K562 (cell line): ENCODE data around the gene TMEM273. TPM values are rescaled to one million over a fixed set of nuclear protein-coding genes. Genes with fewer than 3 reads are reported as not detected.
A peak's percentile ranks its signal among the peaks of the same experiment; 100 is the strongest.

Experiments used
- ATF7 ChIP-seq: fragments of 450-650 bp; IDR thresholded peaks from 2 replicates; pipeline ENCODE4 v1.7.1; 2014; ENCODE audit warnings: mild to moderate bottlenecking, moderate library complexity
- ELF2 ChIP-seq: fragments of 250-450 bp; sonication (Bioruptor Pico); IDR thresholded peaks from 2 replicates; pipeline ENCODE4 v1.5.0; 2021; ENCODE audit warnings: mild to moderate bottlenecking
- FOSL1 ChIP-seq: fragments of 200-800 bp; sonication (Bioruptor generic); conservative IDR thresholded peaks from 2 replicates; pipeline ENCODE4 v1.6.1; 2016; ENCODE audit warnings: missing genetic modification characterization, missing compliant biosample characterization
- L3MBTL2 ChIP-seq: fragments of 450-650 bp; IDR thresholded peaks from 2 replicates; pipeline ENCODE4 v1.6.1; 2016; ENCODE audit warnings: mild to moderate bottlenecking, moderate library complexity
- NR1H2 ChIP-seq: sonication (generic); formaldehyde crosslinking; IDR thresholded peaks from 2 replicates; pipeline ENCODE4 v1.4.0; 2020; ENCODE audit warnings: mild to moderate bottlenecking, missing genetic modification reagents
- polyA plus RNA-seq, 8 experiments: library from polyadenylated mRNA; depleted of rRNA in 4 of 8; stranded (reverse) in 5 of 8; unstranded in 3 of 8; fragments of >200 nt; fragmentation: Nextera tagmentation in 2 of 8; fragmentation: Illumina TruSeq in 1 of 8; extraction: Ambion mirVana in 2 of 8; extraction: Trizol in 1 of 8; gene quantifications; 2 replicates each; pipeline versions ENCODE4 v1.2.1 to v1.2.3, GENCODE V29; 2011 to 2014; ENCODE audit warnings: inconsistent platforms in 1 of 8, missing spikeins in 1 of 8
- total RNA-seq, 7 experiments: library from RNA; depleted of rRNA in 6 of 7; stranded (reverse); fragments of >200 nt in 6 of 7; fragmentation: Illumina TruSeq in 2 of 7; extraction: Trizol in 2 of 7; gene quantifications; 2 replicates each; pipeline versions ENCODE4 v1.2.1 to v1.2.3, GENCODE V29; 2011 to 2021; ENCODE audit warnings: low replicate concordance in 1 of 7
- TF ChIP-seq, protein P1 (sequence below): fragments of 450-650 bp; IDR thresholded peaks from 2 replicates; pipeline ENCODE4 v1.6.1; 2016; ENCODE audit warnings: mild to moderate bottlenecking, moderate library complexity
- TF ChIP-seq, protein P2 (sequence below): fragments of 250-450 bp; sonication (Bioruptor Pico); IDR thresholded peaks from 2 replicates; pipeline ENCODE4 v1.5.1; 2021; ENCODE audit warnings: mild to moderate bottlenecking
- TF ChIP-seq, protein P3 (sequence below): fragments of 250-450 bp; sonication (Bioruptor Pico); IDR thresholded peaks from 2 replicates; pipeline ENCODE4 v1.6.1; 2021; ENCODE audit warnings: mild to moderate bottlenecking
- TF ChIP-seq, protein P4 (sequence below): sonication (generic); formaldehyde crosslinking; IDR thresholded peaks from 2 replicates; pipeline ENCODE4 v1.8.1; 2023; ENCODE audit warnings: mild to moderate bottlenecking, missing genetic modification reagents, moderate library complexity

Gene TMEM273
- total and polyA plus RNA-seq, 9 of the 15 experiments (the other 6 are each of a cell fraction or from before 2014, with no cell fraction given), result 39.2 to 131 (median 95.6) TPM

DNA sequence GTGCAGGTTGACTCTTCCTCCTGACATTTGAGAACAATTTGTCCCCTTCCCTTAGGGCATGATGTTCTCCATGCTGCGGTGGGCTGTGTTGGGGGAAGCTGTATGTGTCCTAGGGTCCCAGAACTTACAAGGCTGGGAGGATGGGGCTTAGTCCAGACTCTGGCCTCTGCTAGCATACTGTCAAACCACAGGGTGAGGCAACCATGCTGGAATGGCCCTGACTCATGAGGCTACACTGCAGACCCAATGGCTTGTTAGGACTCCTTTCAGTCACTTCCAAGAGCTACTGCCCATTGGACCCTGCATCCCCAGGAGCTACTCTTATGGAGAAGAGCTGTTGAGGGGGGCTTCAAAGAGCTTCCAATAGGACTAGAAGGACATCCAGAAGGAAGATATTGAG lies 34.2 kb downstream of the TMEM273 start (continued):
- TF ChIP-seq, protein P1, sequence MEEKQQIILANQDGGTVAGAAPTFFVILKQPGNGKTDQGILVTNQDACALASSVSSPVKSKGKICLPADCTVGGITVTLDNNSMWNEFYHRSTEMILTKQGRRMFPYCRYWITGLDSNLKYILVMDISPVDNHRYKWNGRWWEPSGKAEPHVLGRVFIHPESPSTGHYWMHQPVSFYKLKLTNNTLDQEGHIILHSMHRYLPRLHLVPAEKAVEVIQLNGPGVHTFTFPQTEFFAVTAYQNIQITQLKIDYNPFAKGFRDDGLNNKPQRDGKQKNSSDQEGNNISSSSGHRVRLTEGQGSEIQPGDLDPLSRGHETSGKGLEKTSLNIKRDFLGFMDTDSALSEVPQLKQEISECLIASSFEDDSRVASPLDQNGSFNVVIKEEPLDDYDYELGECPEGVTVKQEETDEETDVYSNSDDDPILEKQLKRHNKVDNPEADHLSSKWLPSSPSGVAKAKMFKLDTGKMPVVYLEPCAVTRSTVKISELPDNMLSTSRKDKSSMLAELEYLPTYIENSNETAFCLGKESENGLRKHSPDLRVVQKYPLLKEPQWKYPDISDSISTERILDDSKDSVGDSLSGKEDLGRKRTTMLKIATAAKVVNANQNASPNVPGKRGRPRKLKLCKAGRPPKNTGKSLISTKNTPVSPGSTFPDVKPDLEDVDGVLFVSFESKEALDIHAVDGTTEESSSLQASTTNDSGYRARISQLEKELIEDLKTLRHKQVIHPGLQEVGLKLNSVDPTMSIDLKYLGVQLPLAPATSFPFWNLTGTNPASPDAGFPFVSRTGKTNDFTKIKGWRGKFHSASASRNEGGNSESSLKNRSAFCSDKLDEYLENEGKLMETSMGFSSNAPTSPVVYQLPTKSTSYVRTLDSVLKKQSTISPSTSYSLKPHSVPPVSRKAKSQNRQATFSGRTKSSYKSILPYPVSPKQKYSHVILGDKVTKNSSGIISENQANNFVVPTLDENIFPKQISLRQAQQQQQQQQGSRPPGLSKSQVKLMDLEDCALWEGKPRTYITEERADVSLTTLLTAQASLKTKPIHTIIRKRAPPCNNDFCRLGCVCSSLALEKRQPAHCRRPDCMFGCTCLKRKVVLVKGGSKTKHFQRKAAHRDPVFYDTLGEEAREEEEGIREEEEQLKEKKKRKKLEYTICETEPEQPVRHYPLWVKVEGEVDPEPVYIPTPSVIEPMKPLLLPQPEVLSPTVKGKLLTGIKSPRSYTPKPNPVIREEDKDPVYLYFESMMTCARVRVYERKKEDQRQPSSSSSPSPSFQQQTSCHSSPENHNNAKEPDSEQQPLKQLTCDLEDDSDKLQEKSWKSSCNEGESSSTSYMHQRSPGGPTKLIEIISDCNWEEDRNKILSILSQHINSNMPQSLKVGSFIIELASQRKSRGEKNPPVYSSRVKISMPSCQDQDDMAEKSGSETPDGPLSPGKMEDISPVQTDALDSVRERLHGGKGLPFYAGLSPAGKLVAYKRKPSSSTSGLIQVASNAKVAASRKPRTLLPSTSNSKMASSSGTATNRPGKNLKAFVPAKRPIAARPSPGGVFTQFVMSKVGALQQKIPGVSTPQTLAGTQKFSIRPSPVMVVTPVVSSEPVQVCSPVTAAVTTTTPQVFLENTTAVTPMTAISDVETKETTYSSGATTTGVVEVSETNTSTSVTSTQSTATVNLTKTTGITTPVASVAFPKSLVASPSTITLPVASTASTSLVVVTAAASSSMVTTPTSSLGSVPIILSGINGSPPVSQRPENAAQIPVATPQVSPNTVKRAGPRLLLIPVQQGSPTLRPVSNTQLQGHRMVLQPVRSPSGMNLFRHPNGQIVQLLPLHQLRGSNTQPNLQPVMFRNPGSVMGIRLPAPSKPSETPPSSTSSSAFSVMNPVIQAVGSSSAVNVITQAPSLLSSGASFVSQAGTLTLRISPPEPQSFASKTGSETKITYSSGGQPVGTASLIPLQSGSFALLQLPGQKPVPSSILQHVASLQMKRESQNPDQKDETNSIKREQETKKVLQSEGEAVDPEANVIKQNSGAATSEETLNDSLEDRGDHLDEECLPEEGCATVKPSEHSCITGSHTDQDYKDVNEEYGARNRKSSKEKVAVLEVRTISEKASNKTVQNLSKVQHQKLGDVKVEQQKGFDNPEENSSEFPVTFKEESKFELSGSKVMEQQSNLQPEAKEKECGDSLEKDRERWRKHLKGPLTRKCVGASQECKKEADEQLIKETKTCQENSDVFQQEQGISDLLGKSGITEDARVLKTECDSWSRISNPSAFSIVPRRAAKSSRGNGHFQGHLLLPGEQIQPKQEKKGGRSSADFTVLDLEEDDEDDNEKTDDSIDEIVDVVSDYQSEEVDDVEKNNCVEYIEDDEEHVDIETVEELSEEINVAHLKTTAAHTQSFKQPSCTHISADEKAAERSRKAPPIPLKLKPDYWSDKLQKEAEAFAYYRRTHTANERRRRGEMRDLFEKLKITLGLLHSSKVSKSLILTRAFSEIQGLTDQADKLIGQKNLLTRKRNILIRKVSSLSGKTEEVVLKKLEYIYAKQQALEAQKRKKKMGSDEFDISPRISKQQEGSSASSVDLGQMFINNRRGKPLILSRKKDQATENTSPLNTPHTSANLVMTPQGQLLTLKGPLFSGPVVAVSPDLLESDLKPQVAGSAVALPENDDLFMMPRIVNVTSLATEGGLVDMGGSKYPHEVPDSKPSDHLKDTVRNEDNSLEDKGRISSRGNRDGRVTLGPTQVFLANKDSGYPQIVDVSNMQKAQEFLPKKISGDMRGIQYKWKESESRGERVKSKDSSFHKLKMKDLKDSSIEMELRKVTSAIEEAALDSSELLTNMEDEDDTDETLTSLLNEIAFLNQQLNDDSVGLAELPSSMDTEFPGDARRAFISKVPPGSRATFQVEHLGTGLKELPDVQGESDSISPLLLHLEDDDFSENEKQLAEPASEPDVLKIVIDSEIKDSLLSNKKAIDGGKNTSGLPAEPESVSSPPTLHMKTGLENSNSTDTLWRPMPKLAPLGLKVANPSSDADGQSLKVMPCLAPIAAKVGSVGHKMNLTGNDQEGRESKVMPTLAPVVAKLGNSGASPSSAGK, result peak; percentile 58; the same call in 1 of the 2 replicates
- TF ChIP-seq L3MBTL2, result no peak
- TF ChIP-seq, protein P2, sequence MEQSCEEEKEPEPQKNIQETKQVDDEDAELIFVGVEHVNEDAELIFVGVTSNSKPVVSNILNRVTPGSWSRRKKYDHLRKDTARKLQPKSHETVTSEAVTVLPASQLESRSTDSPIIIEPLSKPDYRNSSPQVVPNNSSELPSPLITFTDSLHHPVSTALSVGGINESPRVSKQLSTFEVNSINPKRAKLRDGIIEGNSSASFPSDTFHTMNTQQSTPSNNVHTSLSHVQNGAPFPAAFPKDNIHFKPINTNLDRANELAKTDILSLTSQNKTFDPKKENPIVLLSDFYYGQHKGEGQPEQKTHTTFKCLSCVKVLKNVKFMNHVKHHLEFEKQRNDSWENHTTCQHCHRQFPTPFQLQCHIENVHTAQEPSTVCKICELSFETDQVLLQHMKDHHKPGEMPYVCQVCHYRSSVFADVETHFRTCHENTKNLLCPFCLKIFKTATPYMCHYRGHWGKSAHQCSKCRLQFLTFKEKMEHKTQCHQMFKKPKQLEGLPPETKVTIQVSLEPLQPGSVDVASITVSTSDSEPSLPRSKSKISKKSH (CRISPR knock-in tag), result 0 out of 2 replicates have a peak, but pooled peaks have one; percentile 30
- TF ChIP-seq ATF7, result peak; percentile 35; the same call in 1 of the 2 replicates
- TF ChIP-seq, protein P3, sequence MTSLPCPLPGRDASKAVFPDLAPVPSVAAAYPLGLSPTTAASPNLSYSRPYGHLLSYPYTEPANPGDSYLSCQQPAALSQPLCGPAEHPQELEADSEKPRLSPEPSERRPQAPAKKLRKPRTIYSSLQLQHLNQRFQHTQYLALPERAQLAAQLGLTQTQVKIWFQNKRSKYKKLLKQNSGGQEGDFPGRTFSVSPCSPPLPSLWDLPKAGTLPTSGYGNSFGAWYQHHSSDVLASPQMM (CRISPR knock-in tag), result no peak
- no peak for TF ChIP-seq NR1H2 (CRISPR knock-in tag)
- 0 out of 2 replicates have a peak, but pooled peaks have one; percentile 47 for TF ChIP-seq ELF2 (CRISPR knock-in tag)
- TF ChIP-seq, protein P4, sequence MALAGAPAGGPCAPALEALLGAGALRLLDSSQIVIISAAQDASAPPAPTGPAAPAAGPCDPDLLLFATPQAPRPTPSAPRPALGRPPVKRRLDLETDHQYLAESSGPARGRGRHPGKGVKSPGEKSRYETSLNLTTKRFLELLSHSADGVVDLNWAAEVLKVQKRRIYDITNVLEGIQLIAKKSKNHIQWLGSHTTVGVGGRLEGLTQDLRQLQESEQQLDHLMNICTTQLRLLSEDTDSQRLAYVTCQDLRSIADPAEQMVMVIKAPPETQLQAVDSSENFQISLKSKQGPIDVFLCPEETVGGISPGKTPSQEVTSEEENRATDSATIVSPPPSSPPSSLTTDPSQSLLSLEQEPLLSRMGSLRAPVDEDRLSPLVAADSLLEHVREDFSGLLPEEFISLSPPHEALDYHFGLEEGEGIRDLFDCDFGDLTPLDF (CRISPR knock-in tag), result no peak
- 0 out of 2 replicates have a peak, but pooled peaks have one; percentile 19 for TF ChIP-seq FOSL1 (tag)
